Ascending aorta (tissue), 2 donors: Measurements from ENCODE around the gene SNED1. TPM values are rescaled to one million over a fixed set of nuclear protein-coding genes. Genes with fewer than 3 reads are reported as not detected.

Source experiments
- DNase-seq, 2 donors: peaks; one replicate each; pipeline ENCODE4 v3.0.0-alpha.2; 2019; ENCODE audit warnings: low spot score in 2 of 2
- H3K27ac ChIP-seq, 2 donors: fragments of 200-600 bp; sonication (generic); one replicate each; pipeline ENCODE4 v1.5.1; 2016 to 2017; ENCODE audit warnings: mild to moderate bottlenecking in 1 of 2
- H3K27me3 ChIP-seq: fragments of 200-600 bp; sonication (generic); one replicate; pipeline ENCODE4 v1.5.1; 2017
- H3K36me3 ChIP-seq, 2 donors: fragments of 200-600 bp; sonication (generic); one replicate each; pipeline ENCODE4 v1.5.1; 2016
- H3K4me1 ChIP-seq, 2 donors: fragments of 200-600 bp; sonication (generic); one replicate each; pipeline ENCODE4 v1.5.1; 2016 to 2017; ENCODE audit warnings: mild to moderate bottlenecking in 1 of 2
- H3K4me3 ChIP-seq, 2 donors: fragments of 200-600 bp; sonication (generic); one replicate each; pipeline ENCODE4 v1.5.1; 2016 to 2017; ENCODE audit warnings: mild to moderate bottlenecking in 1 of 2
- H3K9me3 ChIP-seq, 2 donors: fragments of 200-600 bp; sonication (generic); one replicate each; pipeline ENCODE4 v1.5.1; 2016
- CTCF ChIP-seq, 3 experiments: fragments of 200-600 bp in 2 of 3; fragments of 450-650 bp in 1 of 3; sonication (generic) in 2 of 3; IDR thresholded peaks; one replicate each; pipeline ENCODE4 v1.5.1; 2016 to 2019; ENCODE audit warnings: antibody characterized with exemption in 3 of 3, mild to moderate bottlenecking in 1 of 3, moderate library complexity in 1 of 3
- intact Hi-C: fragments of 100-400 bp; cut with DNase I; formaldehyde crosslinking; loops from one replicate; pipeline ENCODE4 v1.15.1; 2023
- total RNA-seq: library from RNA; depleted of rRNA; stranded (reverse); fragments of >200 nt; gene quantifications from one replicate; pipeline ENCODE4 v1.1.0, GENCODE V29; 2016

SNED1 gene
- total RNA-seq, 1 donor from 2014 or later, result 84.3 TPM

DNA sequence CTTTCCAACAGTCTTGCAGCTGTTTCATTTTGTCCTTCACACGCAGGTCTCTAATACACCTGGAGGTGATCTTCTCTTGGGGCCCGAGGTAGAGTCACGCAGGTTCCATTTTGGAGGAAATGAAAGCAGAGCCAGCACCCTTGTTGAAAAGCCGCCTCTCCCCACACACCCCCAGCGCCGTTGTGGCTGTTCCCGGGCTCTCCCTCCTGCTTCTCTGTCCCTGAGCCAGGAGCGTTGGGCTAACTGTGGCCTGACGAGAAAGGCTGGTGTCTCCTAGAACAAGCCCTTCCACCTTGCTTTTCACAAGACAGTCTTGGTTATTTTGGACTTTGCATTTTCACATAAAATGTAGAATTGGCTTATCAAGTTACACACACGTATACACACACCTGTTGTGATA is 16.3 kb downstream of the SNED1 start:
- Histone ChIP-seq H3K27me3 (no peaks in the 10 kb centered on the region), H3K36me3 (peaks cover 7 to 18% of the 10 kb centered on the region in 2 donors), H3K27ac (no peak overlapping the region), H3K4me3 (no peak overlapping the region), H3K9me3 (no peaks in the 10 kb centered on the region), H3K4me1 (peaks cover 4 to 10% of the 10 kb centered on the region in 2 donors)
- no peak for DNase-seq
- TF ChIP-seq CTCF (IDR thresholded peaks at IDR 0.05), result no peak
- intact Hi-C loops, result no loop called here

DNA sequence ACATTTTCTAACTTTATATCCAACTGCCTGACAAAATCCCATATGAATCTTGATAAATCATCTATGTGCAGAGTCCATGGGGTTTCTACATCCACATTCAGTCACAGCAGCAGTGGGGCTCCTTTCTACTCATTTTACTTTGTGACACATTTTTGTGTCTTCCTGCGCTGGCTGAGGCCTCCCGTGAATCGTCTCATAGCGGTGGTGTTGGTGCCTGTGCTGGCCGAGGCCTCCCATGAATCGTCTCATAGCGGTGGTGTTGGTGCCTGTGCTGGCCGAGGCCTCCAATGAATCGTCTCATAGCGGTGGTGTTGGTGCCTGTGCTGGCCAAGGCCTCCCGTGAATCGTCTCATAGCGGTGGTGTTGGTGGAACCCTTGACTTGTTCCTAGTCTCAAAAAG is 17.0 kb downstream of the SNED1 start:
- Histone ChIP-seq H3K27me3 (no peaks in the 10 kb centered on the region), H3K9me3 (no peaks in the 10 kb centered on the region), H3K4me3 (no peak overlapping the region), H3K36me3 (peaks cover 7 to 19% of the 10 kb centered on the region in 2 donors), H3K27ac (no peak overlapping the region), H3K4me1 (peaks cover 2 to 4% of the 10 kb centered on the region in 2 donors)
- DNase-seq, result no peak
- intact Hi-C loops, result no loop called here
- no peak for TF ChIP-seq CTCF (IDR thresholded peaks at IDR 0.05)

DNA sequence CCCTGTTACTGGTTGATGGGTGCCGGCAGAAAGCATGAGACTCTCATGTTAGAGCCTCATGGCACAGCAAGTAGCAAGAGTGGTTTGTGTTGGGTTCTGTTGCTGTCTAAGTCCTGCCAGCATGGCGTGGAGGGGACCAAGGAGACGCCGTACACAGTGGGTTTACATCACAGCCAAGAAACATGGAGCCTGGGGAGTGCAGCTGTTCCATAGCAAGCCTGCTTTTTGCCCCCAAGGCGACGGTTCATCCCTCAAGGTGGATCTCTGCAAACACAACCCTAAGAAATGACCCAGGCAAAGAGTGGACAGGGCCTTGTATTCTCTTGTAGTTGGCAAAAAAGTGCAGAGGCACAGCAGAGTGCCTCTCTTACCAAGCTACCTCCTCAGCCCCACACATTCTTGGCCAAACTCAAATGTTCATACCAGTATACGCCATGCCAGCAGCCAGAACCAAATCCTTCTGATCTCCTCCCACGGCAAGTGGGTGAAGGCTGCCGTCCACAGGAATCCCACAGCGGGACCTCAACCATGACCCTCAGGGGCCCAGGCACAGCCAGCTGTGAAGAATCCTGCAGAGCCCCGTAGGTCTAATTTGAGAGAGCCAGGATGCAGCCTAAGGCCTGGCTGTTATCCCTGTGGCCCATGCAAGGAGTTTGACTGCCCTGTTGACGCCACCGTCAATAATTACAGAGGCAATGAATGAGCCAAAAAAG is 19.0 kb downstream of the SNED1 start:
- intact Hi-C loops, result no loop called here
- DNase-seq, result peak in 1 of 2 donors; percentile 30
- no peaks in the 10 kb centered on the region for H3K27me3 ChIP-seq
- no peak for TF ChIP-seq CTCF (IDR thresholded peaks at IDR 0.05)
- peaks cover 7 to 32% of the 10 kb centered on the region in 2 donors for H3K36me3 ChIP-seq
- no peak overlapping the region for H3K27ac ChIP-seq
- H3K9me3 ChIP-seq, result no peaks in the 10 kb centered on the region
- H3K4me1 ChIP-seq, result no peaks in the 10 kb centered on the region
- H3K4me3 ChIP-seq, result no peak overlapping the region

DNA sequence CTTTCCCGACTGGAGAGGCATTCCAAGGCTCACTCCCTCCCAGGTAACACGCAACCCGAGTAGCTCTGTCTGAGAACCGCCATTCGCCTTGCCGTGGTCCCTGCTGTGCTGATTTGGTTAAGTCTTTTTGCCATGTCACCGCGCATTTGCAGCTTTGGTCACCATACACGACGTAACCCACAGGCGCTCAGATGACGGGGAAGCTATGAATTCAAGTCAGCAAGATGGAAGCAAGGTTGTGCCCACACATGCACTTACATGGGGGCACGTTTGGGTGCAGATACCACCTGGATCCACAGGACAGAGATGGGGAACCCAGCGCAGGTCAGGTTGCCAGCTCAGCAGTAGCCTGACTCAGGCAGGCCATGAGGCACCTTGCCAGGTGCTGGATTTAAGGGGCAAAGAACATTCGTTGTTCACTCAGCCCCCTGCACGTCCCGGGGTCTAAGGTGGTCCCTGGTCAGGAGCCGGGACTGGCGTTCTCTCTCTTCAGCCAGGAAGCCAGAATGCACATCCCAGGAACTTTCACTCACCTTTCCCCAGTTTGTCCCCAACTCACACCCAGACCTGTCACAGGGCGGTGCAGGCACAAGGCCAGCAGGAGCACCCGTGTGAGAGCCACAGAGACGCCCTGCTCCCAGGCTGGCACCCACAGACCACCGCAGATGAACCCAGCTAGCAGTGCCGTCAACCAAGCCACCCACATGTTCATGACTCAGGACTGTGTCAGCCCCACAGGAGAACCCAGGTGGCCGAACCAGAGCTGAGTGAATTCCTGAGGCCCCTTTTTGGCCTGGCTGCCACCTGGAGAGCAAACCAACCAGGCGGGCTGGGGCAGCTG is 19.9 kb downstream of the SNED1 start:
- no peaks in the 10 kb centered on the region for H3K4me1 ChIP-seq
- no peak overlapping the region for H3K4me3 ChIP-seq
- intact Hi-C loops, result no loop called here
- no peaks in the 10 kb centered on the region for H3K9me3 ChIP-seq
- no peaks in the 10 kb centered on the region for H3K27me3 ChIP-seq
- peaks cover 7 to 32% of the 10 kb centered on the region in 2 donors for H3K36me3 ChIP-seq
- no peak overlapping the region for H3K27ac ChIP-seq
- no peak for TF ChIP-seq CTCF (IDR thresholded peaks at IDR 0.05)
- DNase-seq, result no peak

- intact Hi-C loops, result no loop called here
- Histone ChIP-seq H3K4me3 (no peak overlapping the region), H3K36me3 (peaks cover 7 to 32% of the 10 kb centered on the region in 2 donors), H3K27me3 (no peaks in the 10 kb centered on the region), H3K9me3 (no peaks in the 10 kb centered on the region), H3K27ac (no peak overlapping the region), H3K4me1 (no peaks in the 10 kb centered on the region)
- DNase-seq, result no peak
- TF ChIP-seq CTCF (IDR thresholded peaks at IDR 0.05), result no peak
Measured at GRCh38 chr2:241019441-241020139, 21.2 kb downstream of the SNED1 start.
